Suprapubic skin (tissue), 4 donors: Measurements from ENCODE around the gene EIF4E1B.

ENCODE experiments used
- CTCF ChIP-seq, 2 donors: fragments of 200-600 bp in 1 of 2; fragments of 450-650 bp in 1 of 2; sonication (generic) in 1 of 2; IDR thresholded peaks; one replicate each; pipeline ENCODE4 v1.5.1; 2016 to 2019; ENCODE audit warnings: antibody characterized with exemption in 2 of 2, mild to moderate bottlenecking in 1 of 2, moderate library complexity in 1 of 2
- EP300 ChIP-seq: sonication (generic); formaldehyde crosslinking; IDR thresholded peaks from one replicate; pipeline ENCODE4 v1.6.1; 2017; ENCODE audit warnings: antibody characterized with exemption
- POLR2A ChIP-seq, 2 donors: fragments of 450-650 bp; IDR thresholded peaks; one replicate each; pipeline ENCODE4 v1.6.1; 2017; ENCODE audit warnings: antibody characterized with exemption in 2 of 2, mild to moderate bottlenecking in 2 of 2, moderate library complexity in 2 of 2
- POLR2AphosphoS5 ChIP-seq, 3 donors: sonication (generic); formaldehyde crosslinking; IDR thresholded peaks; one replicate each; pipeline ENCODE4 v1.6.1; 2017; ENCODE audit warnings: antibody characterized with exemption in 3 of 3

- TF ChIP-seq POLR2A (IDR thresholded peaks at IDR 0.05) (no peak), POLR2AphosphoS5 (IDR thresholded peaks at IDR 0.05) (no peak), CTCF (IDR thresholded peaks at IDR 0.05) (no peak), EP300 (no peak)
Observed at GRCh38 chr5:176625966-176626875, 4.3 kb upstream of the EIF4E1B start.
